Measurements from ENCODE around the gene CAPN6.

DNA sequence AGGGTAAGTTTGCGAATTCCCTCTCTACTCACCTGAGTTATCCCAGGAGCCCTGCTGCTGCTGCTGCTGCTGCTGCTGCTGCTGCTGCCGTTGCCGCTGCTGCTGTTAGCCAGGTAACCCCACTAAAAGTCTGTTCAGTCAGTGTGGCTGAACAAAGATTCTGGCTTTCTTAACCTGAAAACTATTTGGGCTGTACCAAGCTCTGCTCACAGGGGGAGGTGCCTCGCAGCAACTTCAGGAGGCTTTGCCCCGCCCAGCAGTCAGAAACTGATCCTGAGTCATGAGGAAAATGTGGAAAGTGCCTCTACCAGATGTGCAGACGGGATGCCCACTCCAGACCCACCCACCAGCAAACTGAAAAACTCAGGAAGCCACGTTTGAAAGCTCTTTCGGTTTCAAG, at the start of gene CAPN6:
- TF ChIP-seq JUNB (IDR thresholded peaks at IDR 0.05; ENCODE audit: unreplicated experiment) (no peak), EZH2phosphoT487 (IDR thresholded peaks at IDR 0.05; ENCODE audit: unreplicated experiment) (no peak), EZH2 (IDR thresholded peaks at IDR 0.05; ENCODE audit: low read depth, unreplicated experiment) (no peak), POLR2AphosphoS5 (IDR thresholded peaks at IDR 0.05; ENCODE audit: low read depth) (no peak), NANOG (IDR thresholded peaks at IDR 0.05; ENCODE audit: borderline replicate concordance) (no peak), CREB1 (CRISPR knock-in tag; IDR thresholded peaks at IDR 0.05; ENCODE audit: low read depth) (no peak), STAT1 (IDR thresholded peaks at IDR 0.05; ENCODE audit: unreplicated experiment) (no peak), ZNF331 (CRISPR knock-in tag; IDR thresholded peaks at IDR 0.05; ENCODE audit: low read depth) (no peak)
- TF ChIP-seq, protein P1, sequence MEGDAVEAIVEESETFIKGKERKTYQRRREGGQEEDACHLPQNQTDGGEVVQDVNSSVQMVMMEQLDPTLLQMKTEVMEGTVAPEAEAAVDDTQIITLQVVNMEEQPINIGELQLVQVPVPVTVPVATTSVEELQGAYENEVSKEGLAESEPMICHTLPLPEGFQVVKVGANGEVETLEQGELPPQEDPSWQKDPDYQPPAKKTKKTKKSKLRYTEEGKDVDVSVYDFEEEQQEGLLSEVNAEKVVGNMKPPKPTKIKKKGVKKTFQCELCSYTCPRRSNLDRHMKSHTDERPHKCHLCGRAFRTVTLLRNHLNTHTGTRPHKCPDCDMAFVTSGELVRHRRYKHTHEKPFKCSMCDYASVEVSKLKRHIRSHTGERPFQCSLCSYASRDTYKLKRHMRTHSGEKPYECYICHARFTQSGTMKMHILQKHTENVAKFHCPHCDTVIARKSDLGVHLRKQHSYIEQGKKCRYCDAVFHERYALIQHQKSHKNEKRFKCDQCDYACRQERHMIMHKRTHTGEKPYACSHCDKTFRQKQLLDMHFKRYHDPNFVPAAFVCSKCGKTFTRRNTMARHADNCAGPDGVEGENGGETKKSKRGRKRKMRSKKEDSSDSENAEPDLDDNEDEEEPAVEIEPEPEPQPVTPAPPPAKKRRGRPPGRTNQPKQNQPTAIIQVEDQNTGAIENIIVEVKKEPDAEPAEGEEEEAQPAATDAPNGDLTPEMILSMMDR (conservative IDR thresholded peaks at IDR 0.05; ENCODE audit: low read depth in 2 of 2) = no peak
- TF ChIP-seq, protein P2, sequence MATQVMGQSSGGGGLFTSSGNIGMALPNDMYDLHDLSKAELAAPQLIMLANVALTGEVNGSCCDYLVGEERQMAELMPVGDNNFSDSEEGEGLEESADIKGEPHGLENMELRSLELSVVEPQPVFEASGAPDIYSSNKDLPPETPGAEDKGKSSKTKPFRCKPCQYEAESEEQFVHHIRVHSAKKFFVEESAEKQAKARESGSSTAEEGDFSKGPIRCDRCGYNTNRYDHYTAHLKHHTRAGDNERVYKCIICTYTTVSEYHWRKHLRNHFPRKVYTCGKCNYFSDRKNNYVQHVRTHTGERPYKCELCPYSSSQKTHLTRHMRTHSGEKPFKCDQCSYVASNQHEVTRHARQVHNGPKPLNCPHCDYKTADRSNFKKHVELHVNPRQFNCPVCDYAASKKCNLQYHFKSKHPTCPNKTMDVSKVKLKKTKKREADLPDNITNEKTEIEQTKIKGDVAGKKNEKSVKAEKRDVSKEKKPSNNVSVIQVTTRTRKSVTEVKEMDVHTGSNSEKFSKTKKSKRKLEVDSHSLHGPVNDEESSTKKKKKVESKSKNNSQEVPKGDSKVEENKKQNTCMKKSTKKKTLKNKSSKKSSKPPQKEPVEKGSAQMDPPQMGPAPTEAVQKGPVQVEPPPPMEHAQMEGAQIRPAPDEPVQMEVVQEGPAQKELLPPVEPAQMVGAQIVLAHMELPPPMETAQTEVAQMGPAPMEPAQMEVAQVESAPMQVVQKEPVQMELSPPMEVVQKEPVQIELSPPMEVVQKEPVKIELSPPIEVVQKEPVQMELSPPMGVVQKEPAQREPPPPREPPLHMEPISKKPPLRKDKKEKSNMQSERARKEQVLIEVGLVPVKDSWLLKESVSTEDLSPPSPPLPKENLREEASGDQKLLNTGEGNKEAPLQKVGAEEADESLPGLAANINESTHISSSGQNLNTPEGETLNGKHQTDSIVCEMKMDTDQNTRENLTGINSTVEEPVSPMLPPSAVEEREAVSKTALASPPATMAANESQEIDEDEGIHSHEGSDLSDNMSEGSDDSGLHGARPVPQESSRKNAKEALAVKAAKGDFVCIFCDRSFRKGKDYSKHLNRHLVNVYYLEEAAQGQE (IDR thresholded peaks at IDR 0.05; ENCODE audit: unreplicated experiment) = no peak
- TF ChIP-seq, protein P3, sequence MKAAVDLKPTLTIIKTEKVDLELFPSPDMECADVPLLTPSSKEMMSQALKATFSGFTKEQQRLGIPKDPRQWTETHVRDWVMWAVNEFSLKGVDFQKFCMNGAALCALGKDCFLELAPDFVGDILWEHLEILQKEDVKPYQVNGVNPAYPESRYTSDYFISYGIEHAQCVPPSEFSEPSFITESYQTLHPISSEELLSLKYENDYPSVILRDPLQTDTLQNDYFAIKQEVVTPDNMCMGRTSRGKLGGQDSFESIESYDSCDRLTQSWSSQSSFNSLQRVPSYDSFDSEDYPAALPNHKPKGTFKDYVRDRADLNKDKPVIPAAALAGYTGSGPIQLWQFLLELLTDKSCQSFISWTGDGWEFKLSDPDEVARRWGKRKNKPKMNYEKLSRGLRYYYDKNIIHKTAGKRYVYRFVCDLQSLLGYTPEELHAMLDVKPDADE (IDR thresholded peaks at IDR 0.05) = no peak

Measured in GM23338 (cell line).